Measurements from ENCODE around the gene VHLL.

DNA sequence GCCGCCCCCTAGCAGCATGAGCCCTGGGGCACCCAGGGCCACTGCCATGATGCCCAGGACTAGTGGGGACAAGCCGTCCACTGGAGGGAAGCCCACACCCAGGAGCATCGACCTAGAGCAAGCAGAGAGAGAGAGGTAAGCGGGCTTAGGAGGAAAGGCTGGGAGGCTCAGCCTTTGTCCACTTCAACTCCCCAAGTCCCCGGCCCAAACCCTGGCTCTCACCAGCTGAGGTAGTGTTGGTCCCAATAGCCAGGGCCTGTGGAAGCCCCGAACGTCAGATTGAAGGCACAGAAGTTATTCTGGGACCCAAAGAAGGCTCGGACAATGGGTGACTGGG, 6.0 kb downstream of the VHLL start:
- TF ChIP-seq POLR2A (IDR thresholded peaks at IDR 0.05) = no peak
- TF ChIP-seq, protein P1, sequence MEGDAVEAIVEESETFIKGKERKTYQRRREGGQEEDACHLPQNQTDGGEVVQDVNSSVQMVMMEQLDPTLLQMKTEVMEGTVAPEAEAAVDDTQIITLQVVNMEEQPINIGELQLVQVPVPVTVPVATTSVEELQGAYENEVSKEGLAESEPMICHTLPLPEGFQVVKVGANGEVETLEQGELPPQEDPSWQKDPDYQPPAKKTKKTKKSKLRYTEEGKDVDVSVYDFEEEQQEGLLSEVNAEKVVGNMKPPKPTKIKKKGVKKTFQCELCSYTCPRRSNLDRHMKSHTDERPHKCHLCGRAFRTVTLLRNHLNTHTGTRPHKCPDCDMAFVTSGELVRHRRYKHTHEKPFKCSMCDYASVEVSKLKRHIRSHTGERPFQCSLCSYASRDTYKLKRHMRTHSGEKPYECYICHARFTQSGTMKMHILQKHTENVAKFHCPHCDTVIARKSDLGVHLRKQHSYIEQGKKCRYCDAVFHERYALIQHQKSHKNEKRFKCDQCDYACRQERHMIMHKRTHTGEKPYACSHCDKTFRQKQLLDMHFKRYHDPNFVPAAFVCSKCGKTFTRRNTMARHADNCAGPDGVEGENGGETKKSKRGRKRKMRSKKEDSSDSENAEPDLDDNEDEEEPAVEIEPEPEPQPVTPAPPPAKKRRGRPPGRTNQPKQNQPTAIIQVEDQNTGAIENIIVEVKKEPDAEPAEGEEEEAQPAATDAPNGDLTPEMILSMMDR (IDR thresholded peaks at IDR 0.05) = no peak
- TF ChIP-seq POLR2AphosphoS5 (IDR thresholded peaks at IDR 0.05) = no peak

All from stomach (tissue), 4 donors.